Common myeloid progenitor, CD34-positive (primary cell): ENCODE results near the gene CMTM4. TPM values are rescaled to one million over a fixed set of nuclear protein-coding genes. Genes with fewer than 3 reads are reported as not detected.

Experiments used
- CTCF ChIA-PET: fragments of 350-600 bp; sonication (Branson Sonifier 250); formaldehyde crosslinking; loops from one replicate; lab custom pipeline; 2021; ENCODE audit warnings: antibody characterized with exemption; lab: Charles Lee
- POLR2A ChIA-PET: fragments of 350-600 bp; sonication (Branson Sonifier 250); formaldehyde crosslinking; loops from one replicate; lab custom pipeline; 2021; ENCODE audit warnings: antibody characterized with exemption; lab: Charles Lee
- DNase-seq, 3 donors: peaks; one replicate each; pipeline versions ENCODE4 v3.0.0 to v3.0.0-alpha.2; 2013
- H3K27ac ChIP-seq, 2 experiments: 1 replicate in 1 of 2; 2 replicates in 1 of 2; pipeline ENCODE4 v1.7.0; 2013; ENCODE audit warnings: inconsistent platforms in 2 of 2, low read length in 2 of 2, mild to moderate bottlenecking in 2 of 2, low read depth in 1 of 2, moderate library complexity in 1 of 2; ENCODE audit not compliant: severe bottlenecking in 2 of 2, insufficient read depth in 1 of 2, poor library complexity in 1 of 2
- H3K27me3 ChIP-seq, 5 experiments: replicated peaks in 2 of 5; 1 replicate in 3 of 5; 2 replicates in 2 of 5; pipeline versions ENCODE4 v1.6.1 to v1.7.0; 2013; ENCODE audit warnings: low read length in 4 of 5, mild to moderate bottlenecking in 2 of 5, moderate library complexity in 2 of 5, inconsistent platforms in 1 of 5; ENCODE audit not compliant: insufficient read depth in 5 of 5, control insufficient read depth in 4 of 5
- H3K36me3 ChIP-seq, 4 experiments: 1 replicate in 2 of 4; 2 replicates in 2 of 4; pipeline versions ENCODE4 v1.6.1 to v1.7.0; 2013; ENCODE audit warnings: low read length in 3 of 4, control low read depth in 1 of 4, mild to moderate bottlenecking in 1 of 4; ENCODE audit not compliant: control insufficient read depth in 4 of 4, insufficient read depth in 4 of 4
- H3K4me1 ChIP-seq, 4 experiments: 1 replicate in 3 of 4; 2 replicates in 1 of 4; pipeline versions ENCODE4 v1.6.1 to v1.7.1; 2013; ENCODE audit warnings: low read length in 3 of 4, mild to moderate bottlenecking in 3 of 4, control low read depth in 1 of 4, inconsistent platforms in 1 of 4, moderate library complexity in 1 of 4; ENCODE audit not compliant: control insufficient read depth in 4 of 4, insufficient read depth in 4 of 4; ENCODE audit errors: control extremely low read depth in 1 of 4
- H3K4me3 ChIP-seq, 7 experiments: 1 replicate in 4 of 7; 2 replicates in 3 of 7; pipeline versions ENCODE4 v1.5.1 to v1.7.0; 2013; ENCODE audit warnings: mild to moderate bottlenecking in 7 of 7, low read length in 6 of 7, moderate library complexity in 6 of 7, inconsistent platforms in 2 of 7, low read depth in 2 of 7, control low read depth in 1 of 7; ENCODE audit not compliant: insufficient read depth in 4 of 7, control insufficient read depth in 1 of 7; ENCODE audit errors: extremely low read depth in 1 of 7
- H3K9me3 ChIP-seq, 5 experiments: 1 replicate in 4 of 5; 2 replicates in 1 of 5; pipeline versions ENCODE4 v1.6.1 to v1.7.1; 2013; ENCODE audit warnings: low read length in 4 of 5, mild to moderate bottlenecking in 2 of 5, inconsistent platforms in 1 of 5, low read depth in 1 of 5, moderate library complexity in 1 of 5; ENCODE audit not compliant: control insufficient read depth in 4 of 5, insufficient read depth in 2 of 5; ENCODE audit errors: control extremely low read depth in 1 of 5
- WGBS: methylation state at CpG from one replicate; pipeline ENCODE4 v1.1.5; 2013; ENCODE audit not compliant: insufficient coverage; 5-methylcytosine and 5-hydroxymethylcytosine counted together
- polyA plus RNA-seq: library from polyadenylated mRNA; unstranded; fragments of 120-200 nt; gene quantifications from one replicate; pipeline ENCODE4 v1.2.1, GENCODE V29; 2013

The CMTM4 gene
- 7.8 TPM for polyA plus RNA-seq

DNA sequence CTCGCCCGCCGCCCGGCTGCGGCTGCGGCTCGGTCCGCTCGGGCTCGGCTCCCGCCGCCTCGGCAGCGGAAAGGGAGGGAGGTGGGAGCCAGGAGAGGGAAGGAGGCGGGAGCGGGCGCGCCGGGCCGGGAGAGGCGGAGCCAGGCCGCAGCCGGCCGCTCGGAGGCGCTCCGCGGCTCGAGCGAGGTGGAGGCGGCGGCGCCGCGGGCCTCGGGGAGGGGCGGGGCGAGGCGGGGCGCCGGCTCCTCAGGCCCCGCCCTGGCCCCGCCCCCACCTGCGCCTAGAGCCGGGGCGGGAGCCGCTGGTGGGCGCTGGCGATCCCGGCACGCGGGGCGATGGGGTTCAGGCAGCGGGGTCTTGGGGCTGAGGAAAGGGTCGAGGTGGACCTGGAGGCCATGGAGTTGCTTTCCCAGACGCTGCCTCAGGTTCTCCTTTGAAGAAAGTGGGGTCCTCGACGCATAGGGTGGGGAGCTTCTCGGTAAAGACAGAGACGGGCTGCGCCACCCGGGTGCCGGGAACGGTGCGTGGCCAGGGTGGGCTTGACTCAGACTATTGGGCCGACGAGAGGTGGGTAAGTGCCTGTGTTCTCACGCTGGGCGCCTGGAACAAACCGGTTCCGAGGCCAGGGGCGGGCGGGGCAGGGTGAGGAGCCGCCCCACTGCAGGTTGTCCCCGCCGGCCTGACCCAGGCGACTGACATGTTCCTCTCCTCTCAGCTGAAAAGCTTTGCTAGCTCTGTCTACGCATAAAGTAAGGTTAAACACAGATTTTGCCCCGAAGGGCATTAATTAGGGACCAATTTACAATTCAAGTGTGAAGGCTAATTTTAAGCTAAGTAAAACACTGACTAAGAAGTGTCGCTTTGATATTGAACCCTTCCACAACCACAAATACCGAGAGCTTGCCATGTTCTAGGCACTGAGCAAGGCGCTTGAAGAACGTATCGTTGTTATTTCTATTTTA, at the start of gene CMTM4:
TSS of gene CMTM4 (minus strand) at position 75 of the 962 bp plus-strand sequence. CDS start 218 bp downstream, outside the sequence.
- ChIA-PET POLR2A (interaction anchor here (0.6 kb wide), 2 partner anchors 28 to 40 kb away, joined by 4 to 5 read pairs; no protein-coding TSS in a partner anchor), CTCF (interaction anchor here (1.1 to 3.3 kb wide), 7 partner anchors 19 to 89 kb away, joined by 3 to 13 read pairs (median 6); partner anchors contain the start of gene DYNC1LI2)
- peak; percentile 67 to 75 (median 73) for DNase-seq
- Histone ChIP-seq H3K9me3 (no peaks in the 10 kb centered on the region), H3K4me3 (peak within 1 kb of the TSS; percentile 60 to 89 (median 70)), H3K27ac (no peak within 1 kb of the TSS), H3K36me3 (no peaks in the 10 kb centered on the region), H3K27me3 (no peaks in the 10 kb centered on the region), H3K4me1 (peaks cover 9 to 31% (median 28%) of the 10 kb centered on the region in 4 experiments)
- WGBS, result 4% methylated on average over 49 of the region's 84 CpGs

DNA sequence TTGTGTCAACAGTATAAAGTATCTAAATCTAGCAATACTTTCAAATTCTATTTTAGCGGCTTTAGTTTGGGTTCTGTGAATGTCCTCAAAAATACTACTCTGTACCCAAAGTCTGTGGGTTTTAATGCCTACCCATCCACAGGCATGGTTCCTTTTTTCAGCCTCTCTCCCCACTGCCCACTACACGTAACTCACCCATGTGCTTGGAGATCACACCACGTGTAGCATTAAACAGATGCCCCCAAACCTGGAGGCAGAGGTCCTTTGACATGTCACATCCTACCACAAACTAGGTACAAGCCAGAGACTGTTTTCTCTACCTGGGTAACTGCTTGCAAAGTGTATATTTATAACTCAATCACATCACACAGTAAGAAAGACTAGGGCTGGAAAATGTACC, 49.5 kb upstream of the CMTM4 start:
- H3K4me1 ChIP-seq, result peaks cover 23 to 42% (median 32%) of the 10 kb centered on the region in 4 experiments
- ChIA-PET POLR2A (no interaction called here), CTCF (interaction anchor here (0.8 to 1.3 kb wide), 5 partner anchors 10 to 45 kb away, joined by 3 read pairs; no protein-coding TSS in a partner anchor)
- no peak overlapping the region for H3K27ac ChIP-seq
- H3K9me3 ChIP-seq, result no peaks in the 10 kb centered on the region
- WGBS, result 86% methylated on average over 2 of the region's 3 CpGs
- H3K4me3 ChIP-seq, result no peak overlapping the region
- H3K27me3 ChIP-seq, result no peaks in the 10 kb centered on the region
- DNase-seq, result no peak
- H3K36me3 ChIP-seq, result peaks cover 17 to 59% (median 39%) of the 10 kb centered on the region in 4 experiments

- Histone ChIP-seq H3K27me3 (no peaks in the 10 kb centered on the region), H3K36me3 (peaks cover 26 to 72% (median 44%) of the 10 kb centered on the region in 4 experiments), H3K27ac (peak overlapping the region in 1 of 2 experiments; percentile 41), H3K9me3 (no peaks in the 10 kb centered on the region), H3K4me3 (no peak overlapping the region), H3K4me1 (peaks cover 14 to 28% (median 22%) of the 10 kb centered on the region in 4 experiments)
- ChIA-PET POLR2A (no interaction called here), CTCF (interaction anchor here (1.0 to 8.0 kb wide), 8 partner anchors 8 to 134 kb away, joined by 3 to 107 read pairs (median 6); partner anchors contain the start of genes DYNC1LI2 and NAE1)
- 80% methylated on average over 5 of the region's 10 CpGs for whole genome bisulfite sequencing
- DNase-seq, result no peak
Observed at GRCh38 chr16:66741950-66742808, 45.6 kb upstream of the CMTM4 start.

- peaks cover 6 to 20% (median 15%) of the 10 kb centered on the region in 4 experiments for H3K4me1 ChIP-seq
- no peaks in the 10 kb centered on the region for H3K9me3 ChIP-seq
- DNase-seq, result no peak
- WGBS, result 91% methylated on average over 7 of the region's 10 CpGs
- peak overlapping the region in 1 of 2 experiments; percentile 44 for H3K27ac ChIP-seq
- no peaks in the 10 kb centered on the region for H3K27me3 ChIP-seq
- no peak overlapping the region for H3K4me3 ChIP-seq
- ChIA-PET CTCF (interaction anchor here (0.7 to 8.0 kb wide), 15 partner anchors 7 to 133 kb away, joined by 3 to 107 read pairs (median 4); partner anchors contain the start of gene DYNC1LI2), POLR2A (no interaction called here)
- peaks cover 29 to 79% (median 49%) of the 10 kb centered on the region in 4 experiments for H3K36me3 ChIP-seq
Observed at GRCh38 chr16:66741169-66741900, 44.8 kb upstream of the CMTM4 start.

DNA sequence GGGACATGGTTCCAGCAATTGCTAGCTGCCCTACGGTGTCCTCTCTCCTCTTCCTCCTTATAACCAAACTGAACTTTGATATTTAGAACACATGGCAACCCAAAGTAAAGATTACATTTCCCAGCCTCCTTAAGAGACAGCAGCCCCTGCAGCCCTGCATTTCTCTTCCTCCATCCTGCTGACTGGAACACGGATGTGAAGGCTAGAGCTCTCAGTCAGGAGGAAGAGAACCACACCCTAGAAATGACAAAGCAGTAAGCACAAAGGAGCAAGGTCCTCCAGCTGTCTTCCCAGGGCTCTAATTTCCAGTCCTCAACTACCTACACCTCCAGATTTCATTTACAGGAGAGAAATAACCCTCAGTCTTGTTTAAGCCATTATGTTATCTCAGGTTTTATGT, 44.0 kb upstream of the CMTM4 start:
- no peaks in the 10 kb centered on the region for H3K27me3 ChIP-seq
- CTCF ChIA-PET, result interaction anchor here (0.7 to 8.0 kb wide), 18 partner anchors 8 to 134 kb away, joined by 3 to 107 read pairs (median 4); partner anchors contain the start of gene DYNC1LI2
- WGBS, result no CpG with 5 or more reads among the region's 2 CpGs
- H3K9me3 ChIP-seq, result no peaks in the 10 kb centered on the region
- peak overlapping the region in 1 of 2 experiments; percentile 44 for H3K27ac ChIP-seq
- H3K36me3 ChIP-seq, result peaks cover 29 to 83% (median 56%) of the 10 kb centered on the region in 4 experiments
- peak overlapping the region in 1 of 7 experiments; percentile 3 for H3K4me3 ChIP-seq
- no peak for DNase-seq
- POLR2A ChIA-PET, result no interaction called here
- peaks cover 4 to 13% (median 9%) of the 10 kb centered on the region in 4 experiments for H3K4me1 ChIP-seq

- Histone ChIP-seq H3K9me3 (no peaks in the 10 kb centered on the region), H3K27ac (peak overlapping the region in 1 of 2 experiments; percentile 6), H3K27me3 (no peaks in the 10 kb centered on the region), H3K4me3 (no peak overlapping the region), H3K4me1 (peaks cover 4 to 13% (median 6%) of the 10 kb centered on the region in 4 experiments), H3K36me3 (peaks cover 29 to 81% (median 57%) of the 10 kb centered on the region in 4 experiments)
- no CpG with 5 or more reads among the region's 2 CpGs for WGBS
- ChIA-PET POLR2A (no interaction called here), CTCF (interaction anchor here (0.7 to 8.0 kb wide), 15 partner anchors 9 to 134 kb away, joined by 3 to 107 read pairs (median 4); partner anchors contain the start of gene DYNC1LI2)
- DNase-seq, result peak in 2 of 3 donors; percentile 54 to 62
Observed at GRCh38 chr16:66740010-66740409, 43.5 kb upstream of the CMTM4 start.
